ENCODE data around the gene RPS6KA5.
A peak's percentile ranks its signal among the peaks of the same experiment; 100 is the strongest.

RPS6KA5 gene

DNA sequence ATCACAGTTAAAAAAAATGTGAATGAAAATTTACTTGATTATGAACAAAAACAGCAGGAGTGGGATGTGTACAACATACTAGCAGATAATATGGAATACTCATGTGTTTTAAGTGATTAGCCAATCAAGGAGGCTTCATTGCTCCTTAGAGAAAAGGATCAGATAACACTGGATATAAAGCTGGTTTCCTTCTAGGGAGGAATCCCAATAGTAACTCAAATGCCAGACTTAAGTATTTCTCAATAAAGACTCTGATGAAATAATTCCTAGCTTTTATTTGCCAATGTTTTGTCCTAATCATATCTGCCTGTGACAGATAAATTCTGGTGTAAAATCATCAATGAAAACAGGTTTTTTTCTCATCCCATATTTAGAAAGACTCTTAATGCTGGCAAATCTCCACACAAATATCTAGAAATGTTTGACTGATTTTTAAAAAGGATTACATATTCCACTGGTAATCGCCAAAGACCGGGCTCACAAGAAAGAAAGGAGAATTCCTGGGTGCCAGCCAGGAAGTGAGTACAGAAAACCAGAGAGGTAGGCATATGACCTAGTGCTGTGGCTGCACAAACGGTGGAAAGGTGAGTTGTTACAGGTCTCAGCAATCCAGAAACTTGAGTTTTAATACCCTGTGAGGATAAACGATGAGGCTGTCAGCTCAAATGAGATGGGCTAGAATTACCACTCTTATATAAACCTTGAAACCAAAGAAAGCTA lies 135.7 kb downstream of the RPS6KA5 start:
- no peak for DNase-seq

DNA sequence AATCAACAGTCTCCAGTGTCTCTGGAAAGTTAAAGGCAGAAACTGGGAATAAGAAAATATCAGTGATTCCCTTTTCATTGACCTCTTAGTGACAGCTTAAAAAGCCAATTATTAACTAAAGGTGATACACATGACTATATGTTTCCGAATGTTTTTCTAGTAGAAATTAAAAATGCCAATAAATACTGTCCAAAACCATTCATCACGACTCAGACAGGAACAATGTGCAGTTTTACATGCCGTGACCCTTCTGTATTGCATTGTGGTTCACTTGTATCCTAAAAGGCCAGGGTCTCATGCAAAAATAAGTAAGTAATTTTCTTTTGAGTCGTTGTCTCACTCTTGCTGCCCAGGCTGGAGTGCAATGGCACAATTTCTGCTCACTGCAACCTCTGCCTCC lies 138.3 kb downstream of the RPS6KA5 start:
- DNase-seq: no peak

DNA sequence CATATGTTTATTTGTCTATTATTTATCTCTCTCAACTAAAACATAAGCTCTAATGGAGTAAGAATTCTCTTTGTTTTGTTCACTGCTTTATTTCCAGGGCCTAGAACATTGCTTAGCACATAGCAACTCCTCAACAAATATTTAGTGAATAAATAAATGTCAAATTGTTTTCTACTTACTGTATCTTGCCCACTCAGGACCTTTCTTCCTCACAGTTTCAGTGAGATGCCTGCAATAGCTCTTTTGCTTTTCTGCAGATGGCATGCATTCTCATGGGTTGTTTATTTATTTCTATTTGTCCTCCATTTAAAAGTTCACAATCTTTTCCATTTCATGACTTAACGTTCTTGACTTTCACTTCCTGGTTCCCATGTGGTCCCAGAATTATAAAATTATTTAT lies 149.3 kb downstream of the RPS6KA5 start:
- no peak for DNase-seq

DNA sequence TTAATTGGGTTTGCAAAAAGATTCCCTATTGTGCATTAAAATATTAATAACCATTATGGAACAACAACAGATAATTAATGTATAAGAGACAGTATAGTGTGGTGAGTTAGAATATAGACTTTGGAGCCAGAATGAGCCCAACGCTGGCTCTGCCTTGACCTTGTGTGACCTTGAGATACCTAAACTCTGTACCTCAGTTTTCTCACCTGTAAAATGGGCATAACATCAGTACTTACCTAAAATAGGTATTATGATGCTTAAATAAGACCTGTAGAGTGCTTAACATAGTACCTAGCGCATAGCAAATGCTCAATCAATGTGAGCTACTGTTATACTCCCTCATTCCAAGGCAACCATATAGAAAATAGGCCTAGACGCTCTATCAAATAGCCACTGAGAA lies 153.3 kb downstream of the RPS6KA5 start:
- DNase-seq: no peak

DNA sequence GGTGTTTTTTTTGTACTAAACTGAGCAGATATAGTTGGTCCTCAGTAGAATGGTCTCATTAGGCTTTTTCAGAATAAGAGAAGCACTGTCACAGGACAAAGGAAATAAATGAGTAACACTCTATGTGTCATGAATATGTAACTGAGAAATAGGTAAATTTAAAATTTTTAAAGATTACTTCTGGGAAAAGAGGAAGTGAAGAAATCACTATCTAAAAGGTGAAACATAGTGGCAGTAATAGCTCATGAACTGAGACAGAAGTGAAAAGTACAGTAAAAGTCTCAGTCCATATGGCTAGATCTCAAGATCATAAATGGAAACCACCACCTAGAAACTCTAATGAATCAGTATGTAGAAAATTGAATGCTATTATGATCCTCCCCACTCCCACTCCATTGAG lies 154.9 kb downstream of the RPS6KA5 start:
- peak; percentile 37 for DNase-seq

DNA sequence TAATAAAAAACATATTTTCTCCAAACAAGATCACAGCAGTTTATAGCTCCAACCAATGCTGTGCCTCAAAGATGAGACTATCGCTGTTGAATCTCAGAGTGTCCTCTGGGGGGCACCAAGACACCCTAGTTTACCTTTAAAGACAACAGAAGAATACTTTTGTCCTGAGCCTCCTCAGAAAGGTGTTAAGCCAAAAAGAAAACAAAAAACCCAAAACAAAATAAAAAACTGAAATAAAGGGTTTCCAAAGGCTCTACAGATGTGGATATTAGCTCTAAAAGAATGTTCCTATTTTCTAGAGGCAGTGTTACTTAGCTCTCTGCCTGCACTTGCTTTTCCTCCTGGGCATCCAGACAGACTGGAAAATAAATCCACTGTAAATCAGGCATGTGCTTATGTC lies 157.3 kb downstream of the RPS6KA5 start:
- peak; percentile 76 for DNase-seq

DNA sequence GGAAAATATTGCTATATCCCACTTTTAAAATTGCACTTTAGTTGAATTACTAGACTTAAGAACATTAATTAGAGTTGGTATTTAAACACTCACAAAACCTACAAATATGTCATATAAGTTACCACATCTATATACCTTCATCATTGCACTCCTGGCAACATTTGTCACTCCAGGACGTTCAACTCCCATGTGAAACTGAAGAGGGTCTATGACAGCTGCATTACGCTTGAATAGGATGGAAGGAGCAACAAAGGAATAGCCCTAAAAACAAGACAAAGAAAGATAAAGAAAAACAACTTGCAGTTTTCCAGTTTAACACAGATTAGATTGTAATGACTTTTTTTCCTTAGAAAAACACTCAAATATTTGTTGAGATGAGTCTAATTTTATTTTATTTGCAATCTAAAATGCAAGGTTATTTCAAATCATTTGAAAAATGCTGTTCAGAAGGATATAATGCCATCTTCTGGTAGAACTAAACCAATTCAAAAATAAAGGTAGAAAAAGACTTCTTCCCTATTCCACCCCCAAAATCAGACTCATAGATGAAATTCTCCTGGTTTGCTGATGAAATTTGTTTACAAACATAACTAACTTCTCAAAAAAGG lies 159.9 kb downstream of the RPS6KA5 start:
- DNase-seq: no peak

DNA sequence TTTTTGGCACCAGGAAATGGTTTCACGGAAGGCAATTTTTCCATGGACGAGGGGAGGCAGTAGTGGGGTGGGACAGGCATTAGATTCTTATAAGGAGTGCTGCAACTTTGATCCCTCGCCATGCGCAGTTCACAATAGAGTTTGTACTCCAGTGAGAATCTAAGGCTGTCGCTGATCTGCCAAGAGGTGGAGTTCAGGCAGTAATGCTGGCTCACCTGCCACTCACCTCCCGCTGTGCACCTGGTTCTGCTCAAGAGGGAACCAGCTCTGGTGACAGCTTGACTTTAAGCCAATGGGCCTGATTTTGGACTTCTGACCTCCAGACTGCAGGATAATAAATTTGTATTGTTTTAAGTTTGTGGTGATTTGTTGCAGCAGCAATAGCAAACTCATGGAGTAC lies 163.4 kb downstream of the RPS6KA5 start:
- no peak for DNase-seq

DNA sequence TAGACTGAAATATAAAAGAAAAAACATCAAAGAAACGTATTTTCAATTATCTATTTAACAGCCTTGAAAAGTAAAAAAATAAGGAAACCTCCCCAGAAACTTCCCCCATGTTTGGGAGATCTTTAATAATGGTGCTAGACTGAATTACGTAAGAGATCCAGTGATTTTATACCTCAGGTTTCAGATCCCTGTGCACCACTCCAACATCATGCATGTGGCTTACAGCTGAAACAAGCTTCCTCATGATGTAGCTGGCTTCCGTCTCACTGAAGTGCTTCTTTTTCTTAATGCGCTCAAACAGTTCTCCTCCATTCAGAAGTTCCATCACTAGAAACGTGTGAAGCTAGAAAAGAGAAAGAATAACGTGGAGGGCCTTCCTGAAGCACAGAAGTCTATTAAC lies 166.2 kb downstream of the RPS6KA5 start:
- DNase-seq: no peak

DNA sequence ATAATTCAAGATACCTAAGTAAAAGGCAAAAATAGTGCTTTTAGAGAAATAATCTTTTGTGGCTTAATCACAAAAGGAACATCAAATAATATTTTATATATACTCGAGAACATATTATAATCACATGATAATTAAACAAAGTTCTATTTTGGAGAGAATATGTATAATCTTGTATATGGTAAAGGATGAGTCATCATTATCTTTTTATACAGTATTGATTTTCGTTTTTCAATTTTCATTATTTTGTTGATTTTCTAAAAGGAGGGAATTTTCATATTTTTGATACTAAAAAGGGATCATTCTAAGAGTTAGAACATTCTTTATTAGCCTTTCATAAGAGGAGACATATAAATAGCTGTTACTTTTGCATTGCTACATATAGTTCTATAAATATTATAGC lies 166.9 kb downstream of the RPS6KA5 start:
- DNase-seq: no peak

DNA sequence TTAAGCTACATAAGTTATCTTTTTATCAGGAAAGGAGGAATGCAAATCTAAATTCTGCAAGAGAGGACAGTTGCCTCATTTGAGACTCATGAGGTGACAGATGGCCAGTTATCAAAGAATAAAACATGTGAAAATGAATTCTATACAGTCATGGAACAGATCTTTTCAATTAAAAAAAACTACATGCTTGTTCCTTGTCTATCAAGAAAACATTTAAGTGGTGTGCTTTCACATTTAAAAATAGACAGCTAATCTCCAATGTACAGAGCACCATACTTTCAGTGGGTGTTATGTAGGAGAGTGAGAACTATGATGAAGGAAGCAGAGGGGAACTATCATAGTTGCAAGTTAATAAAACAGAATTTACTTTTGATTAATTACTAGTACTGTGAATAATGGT lies 167.5 kb downstream of the RPS6KA5 start:
- no peak for DNase-seq

DNA sequence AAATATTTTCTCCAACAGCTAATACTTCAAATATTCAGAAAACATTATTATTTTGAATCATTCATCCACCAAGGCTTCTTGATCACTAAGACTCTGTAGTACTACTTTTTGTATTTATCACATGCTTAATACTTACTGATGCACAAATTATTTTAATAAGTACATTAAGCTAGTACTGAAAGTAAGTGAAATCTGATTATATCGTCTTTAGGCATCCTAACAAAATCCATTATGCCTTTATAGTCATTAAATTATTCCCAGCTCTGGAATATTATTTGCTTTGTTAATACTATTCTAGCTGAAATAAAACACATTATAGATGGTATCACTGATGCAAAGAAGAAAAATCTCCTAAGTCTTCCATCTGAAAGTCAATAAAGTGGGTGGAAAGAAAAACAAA lies 169.1 kb downstream of the RPS6KA5 start:
- no peak for DNase-seq

DNA sequence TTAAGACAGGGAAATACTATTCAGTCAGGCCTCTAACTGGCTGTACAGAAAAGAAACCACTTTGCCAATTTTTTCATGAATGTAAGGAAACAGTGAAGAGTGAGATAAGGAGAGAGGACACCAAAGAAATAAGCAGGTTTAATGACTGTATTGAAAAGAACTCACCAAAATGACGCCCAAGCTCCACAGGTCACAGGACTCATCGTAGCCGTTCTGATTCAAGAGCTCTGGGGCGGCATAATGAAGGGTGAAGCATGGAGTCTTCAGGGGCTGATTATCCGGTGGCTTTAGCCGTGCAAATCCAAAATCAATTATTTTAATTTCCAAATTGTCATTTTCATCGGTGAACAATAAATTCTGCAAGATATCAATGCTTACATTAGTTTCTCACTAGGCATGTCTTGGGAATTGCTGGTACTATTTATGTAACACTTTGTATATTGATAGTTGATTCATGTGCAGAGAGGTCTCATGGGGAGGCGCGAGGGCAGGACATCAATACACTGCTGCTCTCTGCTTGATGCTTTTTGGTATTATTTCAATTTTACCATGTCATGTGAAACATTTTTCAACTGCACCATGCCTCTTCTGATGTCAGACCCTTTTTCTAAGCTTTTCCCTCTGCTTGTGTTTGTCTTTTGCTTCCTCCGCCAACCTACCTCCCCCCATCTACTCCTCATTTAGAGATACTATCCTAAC lies 170.0 kb downstream of the RPS6KA5 start:
- no peak for DNase-seq

DNA sequence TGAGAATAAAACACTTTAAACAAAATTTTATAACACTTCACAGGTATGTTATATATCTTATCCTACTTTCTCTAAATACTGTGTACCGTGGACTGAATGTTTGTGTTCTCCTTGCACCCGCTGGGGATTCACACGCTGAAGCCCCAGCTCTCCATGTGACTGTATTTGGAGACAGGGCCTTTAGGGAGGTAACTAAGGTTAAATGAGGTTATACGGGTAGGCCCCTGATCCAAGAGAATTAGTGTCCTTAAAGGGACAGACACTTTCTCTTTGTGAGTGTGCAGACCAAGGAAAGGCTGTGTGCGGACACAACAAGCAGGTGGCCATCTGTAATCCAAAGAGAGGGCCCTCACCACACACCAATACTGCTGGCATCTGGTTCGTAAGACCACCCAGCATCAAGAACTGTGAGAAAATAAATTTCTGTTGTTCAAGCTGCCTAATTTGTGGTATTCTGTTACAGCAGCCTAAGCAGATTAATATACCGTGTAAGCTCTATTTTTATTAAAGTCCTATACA lies 174.1 kb downstream of the RPS6KA5 start:
- no peak for DNase-seq

DNA sequence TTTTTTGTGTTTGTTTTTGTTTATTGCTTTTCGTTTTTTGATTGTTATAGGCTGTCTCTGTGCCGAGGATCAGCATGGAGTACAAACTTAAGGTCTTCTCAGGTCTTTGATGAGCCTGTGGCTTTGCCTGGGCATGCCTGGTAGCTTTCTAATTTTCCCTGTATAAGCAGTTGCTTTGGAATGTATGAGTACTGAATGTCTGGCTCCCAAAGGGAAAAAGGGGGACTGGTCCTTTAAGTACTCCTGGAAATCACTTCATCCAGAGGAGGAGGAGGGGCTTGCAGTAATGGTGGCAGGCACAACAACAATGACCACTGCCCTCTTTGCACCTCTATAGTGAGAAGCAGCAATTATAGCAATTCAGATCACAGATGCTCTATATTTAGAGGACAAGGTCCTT lies 176.7 kb downstream of the RPS6KA5 start:
- DNase-seq: no peak

DNA sequence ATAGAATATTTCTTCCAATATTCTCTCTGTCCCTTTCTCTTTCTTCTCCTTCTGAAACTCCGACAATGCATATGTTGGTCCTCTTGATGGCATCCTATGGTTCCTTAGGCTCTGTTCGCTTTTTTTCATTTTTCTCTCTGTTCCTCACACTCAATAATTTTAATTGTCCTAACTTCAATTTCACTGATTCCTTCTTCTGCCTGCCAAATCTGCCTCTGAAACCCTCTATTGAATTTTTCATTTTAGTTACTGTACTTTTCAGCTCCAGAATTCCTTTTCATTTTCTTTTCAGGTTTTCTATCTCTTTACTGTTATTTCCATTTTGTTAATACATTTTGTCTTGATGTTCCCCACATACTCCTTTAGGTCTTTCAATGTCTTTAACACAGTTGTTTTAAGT lies 177.2 kb downstream of the RPS6KA5 start:
- DNase-seq: no peak

DNA sequence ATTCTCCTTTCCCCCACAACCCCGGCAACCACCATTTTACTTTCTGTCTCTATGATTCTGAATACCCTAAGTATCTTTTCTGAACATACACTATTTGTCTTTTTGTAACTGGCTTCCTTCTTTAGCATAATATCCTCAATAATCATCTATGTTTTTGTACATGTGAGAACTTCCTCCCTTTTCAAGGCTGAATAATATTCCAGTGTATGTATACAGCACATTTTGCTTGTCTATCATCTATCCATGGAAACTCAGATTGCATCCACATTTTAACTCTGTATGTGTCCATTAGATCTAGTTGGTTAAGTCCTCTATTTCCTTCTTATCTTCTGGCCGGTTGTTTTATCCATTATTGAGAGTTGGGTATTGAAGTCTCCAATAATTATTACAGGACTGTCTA lies 180.2 kb downstream of the RPS6KA5 start:
- no peak for DNase-seq

DNA sequence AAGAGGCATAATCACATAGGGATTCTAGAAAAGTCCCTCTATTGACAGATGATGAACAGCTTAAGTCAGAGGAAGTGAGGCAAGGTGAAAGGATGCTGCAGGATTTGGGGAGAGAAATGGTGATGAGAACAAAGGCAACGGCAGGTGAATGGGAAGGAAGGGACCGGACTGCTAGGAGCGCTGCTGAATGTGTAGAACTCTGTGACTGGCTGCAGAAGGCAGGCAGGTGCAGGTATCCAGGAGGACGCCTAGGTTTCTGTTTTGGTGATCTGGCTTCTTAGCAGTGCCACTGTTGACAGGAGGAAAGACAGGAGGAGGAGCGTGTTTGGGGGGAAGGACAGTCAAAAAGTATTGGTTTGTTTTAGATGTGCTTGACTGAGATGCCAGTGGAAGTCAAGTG lies 185.8 kb downstream of the RPS6KA5 start:
- no peak for DNase-seq

DNA sequence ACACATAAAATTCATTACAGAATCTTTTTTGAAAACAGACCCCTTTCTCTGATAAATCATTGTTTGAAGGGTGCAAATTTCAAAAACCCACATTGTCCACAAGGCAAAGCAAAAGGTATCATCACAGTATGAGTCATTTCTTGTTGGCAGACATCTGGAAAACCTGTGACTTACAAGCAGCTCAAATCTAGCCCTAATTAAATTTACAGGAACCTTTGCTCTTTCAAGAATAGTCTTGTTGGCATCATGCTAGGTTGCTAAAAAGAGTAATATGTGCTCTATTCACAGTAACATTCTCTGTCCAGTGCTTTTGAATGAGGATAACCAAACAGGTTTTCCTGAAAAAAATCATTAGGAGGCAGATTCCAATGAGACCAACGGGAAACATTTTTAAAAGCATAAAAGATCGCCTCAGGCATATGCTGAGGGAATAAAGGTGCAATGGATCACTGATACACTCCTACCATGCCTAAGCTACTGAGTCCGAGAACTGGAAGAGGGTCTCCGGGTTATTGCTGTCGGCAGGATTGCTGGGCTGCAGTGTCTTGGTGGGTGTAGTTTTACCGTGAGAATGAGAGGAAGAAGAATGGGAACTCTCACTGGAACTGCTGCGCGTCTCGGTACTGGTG lies 188.7 kb downstream of the RPS6KA5 start:
- DNase-seq: peak; percentile 11

DNA sequence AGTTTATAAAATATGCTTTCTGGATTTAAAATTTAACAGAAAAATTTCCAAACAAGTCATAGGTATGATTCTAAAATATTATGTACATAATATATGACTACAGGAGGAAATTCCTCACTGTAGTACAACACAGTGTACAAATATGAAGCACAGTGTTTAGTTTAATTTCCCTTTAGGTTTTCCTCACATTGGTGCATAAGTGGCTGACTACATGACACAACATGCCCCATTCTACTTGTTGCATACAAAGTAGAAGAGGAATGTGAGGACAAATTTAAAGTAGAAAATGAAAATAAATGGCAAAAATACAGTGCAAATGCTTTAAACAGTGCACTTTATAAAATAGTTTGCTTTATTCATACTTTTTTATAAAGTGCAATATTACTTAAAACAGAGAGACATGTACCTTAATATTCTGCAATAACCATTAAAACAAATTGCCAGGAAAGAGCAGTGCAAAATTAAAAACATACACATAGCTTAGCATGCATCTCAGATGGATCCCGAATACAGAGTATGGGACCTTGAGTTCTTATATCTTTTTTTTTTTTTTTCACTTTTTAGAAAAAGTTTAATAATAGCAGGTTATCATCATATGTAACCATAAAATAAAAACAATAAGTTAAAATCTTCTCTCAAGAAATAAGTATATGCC lies 189.4 kb downstream of the RPS6KA5 start:
- no peak for DNase-seq

DNA sequence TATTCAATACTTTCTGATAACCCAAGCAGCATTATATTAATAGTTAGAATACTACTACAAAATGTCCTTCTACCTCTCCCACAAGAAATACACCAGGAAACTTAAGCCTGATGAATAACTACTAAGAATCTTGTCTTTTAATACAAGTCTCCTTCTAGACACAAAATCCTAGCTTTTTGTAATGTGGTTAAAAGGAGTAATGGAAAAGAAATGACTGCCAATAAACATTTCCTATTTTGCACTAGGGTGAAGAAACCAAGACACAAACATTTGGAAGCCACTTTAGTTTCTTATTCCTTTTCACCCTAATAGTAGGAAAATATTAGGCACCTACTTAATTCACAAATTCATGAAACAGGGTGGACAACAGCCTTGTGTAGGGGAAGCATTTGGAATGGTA lies 192.9 kb downstream of the RPS6KA5 start:
- no peak for DNase-seq

DNA sequence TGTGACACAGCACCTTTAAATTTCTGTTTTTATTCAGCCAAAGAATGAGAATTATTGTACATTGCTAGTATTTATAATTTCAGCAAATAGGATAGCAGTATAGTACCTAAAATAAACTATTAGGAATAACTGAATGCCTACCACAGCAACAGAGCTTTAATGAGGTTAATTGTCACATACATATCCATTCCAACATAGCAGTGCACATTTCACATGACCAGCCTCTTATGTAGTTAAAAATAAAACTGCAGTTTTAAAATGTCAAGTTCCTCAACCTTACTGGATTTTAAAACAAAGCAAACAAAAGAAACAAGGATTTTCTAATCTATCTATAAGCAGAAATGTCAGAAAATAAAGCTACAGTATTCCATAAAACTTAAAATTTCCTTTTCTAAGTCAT lies 193.6 kb downstream of the RPS6KA5 start:
- no peak for DNase-seq

DNA sequence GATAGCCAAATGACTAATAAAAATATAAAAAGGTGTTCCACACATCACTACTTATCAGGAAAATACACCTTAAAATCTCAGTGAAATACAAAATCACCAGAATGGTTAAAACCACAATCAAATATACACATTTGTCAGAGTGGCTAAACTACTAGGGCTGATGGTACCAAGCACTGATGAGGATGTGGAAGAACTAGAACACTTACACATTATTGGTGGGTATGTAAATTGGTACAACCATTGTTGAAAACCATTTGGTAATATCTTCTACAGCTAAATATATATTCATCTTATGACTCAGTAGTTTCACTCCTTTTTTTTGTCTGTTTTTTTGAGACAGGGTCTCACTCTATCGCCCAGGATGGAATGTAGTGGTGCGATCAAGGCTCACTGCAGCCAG lies 195.7 kb downstream of the RPS6KA5 start:
- peak; percentile 5 for DNase-seq

Data from activated CD4-positive, alpha-beta T cell treated with anti-CD3 and anti-CD28 coated beads, Interleukin-10, Interleukin-2, amounts not matched to agents 100 ng/mL and 50 ng/mL, durations not matched to agents 16 hours and 8 hours (primary cell).